Gastrocnemius medialis (tissue), 4 donors: Measurements from ENCODE around the gene MTA2. TPM values are rescaled to one million over a fixed set of nuclear protein-coding genes. Genes with fewer than 3 reads are reported as not detected.

Experiments
- ATAC-seq, 2 donors: fragments of 150-250 bp; one replicate each; pipeline ENCODE4 v1.9.1; 2016
- DNase-seq, 2 donors: peaks; one replicate each; pipeline ENCODE4 v3.0.0-alpha.2; 2019
- H3K27ac ChIP-seq, 4 donors: fragments of 200-600 bp; sonication (generic); 1 replicate in 1 of 4; 2 replicates in 3 of 4; pipeline ENCODE4 v1.5.1; 2016 to 2018; ENCODE audit warnings: mild to moderate bottlenecking in 2 of 4, moderate library complexity in 1 of 4
- H3K27me3 ChIP-seq, 3 donors: fragments of 200-600 bp; sonication (generic) in 2 of 3; 1 replicate in 1 of 3; 2 replicates in 2 of 3; pipeline versions ENCODE4 v1.5.1 to v1.6.0; 2016 to 2019; ENCODE audit warnings: mild to moderate bottlenecking in 1 of 3, moderate library complexity in 1 of 3
- H3K36me3 ChIP-seq, 2 donors: fragments of 200-600 bp; sonication (generic) in 1 of 2; one replicate each; pipeline ENCODE4 v1.5.1; 2017 to 2018
- H3K4me1 ChIP-seq, 2 donors: fragments of 200-600 bp; sonication (generic) in 1 of 2; one replicate each; pipeline ENCODE4 v1.5.1; 2016 to 2017; ENCODE audit warnings: mild to moderate bottlenecking in 2 of 2
- H3K4me3 ChIP-seq, 4 donors: fragments of 200-600 bp; sonication (generic) in 3 of 4; 1 replicate in 1 of 4; 2 replicates in 3 of 4; pipeline ENCODE4 v1.5.1; 2016 to 2019; ENCODE audit warnings: mild to moderate bottlenecking in 2 of 4
- H3K9me3 ChIP-seq, 3 donors: fragments of 200-600 bp; sonication (generic) in 2 of 3; 1 replicate in 1 of 3; 2 replicates in 2 of 3; pipeline ENCODE4 v1.5.1; 2016 to 2019
- POLR2A ChIP-seq, 2 donors: fragments of 450-650 bp; IDR thresholded peaks; one replicate each; pipeline ENCODE4 v1.6.1; 2017; ENCODE audit warnings: antibody characterized with exemption in 2 of 2, mild to moderate bottlenecking in 2 of 2, moderate library complexity in 2 of 2
- in situ Hi-C, 4 donors: fragments of 200-750 bp; cut with MboI; loops; one replicate each; pipeline versions ENCODE4 v1.15.0 to v1.8.0; 2017; ENCODE audit warnings: low sequenced_read_pairs in 4 of 4
- intact Hi-C: fragments of 100-400 bp; cut with DNase I; formaldehyde crosslinking; loops from one replicate; pipeline ENCODE4 v1.15.1; 2023; ENCODE audit warnings: low total_unique reads
- total RNA-seq, 4 donors: library from RNA; depleted of rRNA; stranded (reverse); fragments of >200 nt; gene quantifications; one replicate each; pipeline versions ENCODE4 v1.1.0 to v1.2.3, GENCODE V29; 2016
- TF ChIP-seq, protein P1 (sequence below), 5 experiments: fragments of 450-650 bp in 3 of 5; fragments of 200-600 bp in 2 of 5; sonication (generic) in 2 of 5; IDR thresholded peaks in 4 of 5; conservative IDR thresholded peaks in 1 of 5; 1 replicate in 4 of 5; 2 replicates in 1 of 5; pipeline ENCODE4 v1.5.1; 2016 to 2019; ENCODE audit warnings: antibody characterized with exemption in 5 of 5, mild to moderate bottlenecking in 3 of 5, moderate library complexity in 3 of 5

The MTA2 gene
- total RNA-seq, 4 donors from 2014 or later, result 28.0 to 47.1 (median 31.7) TPM

- H3K36me3 ChIP-seq, result peaks cover 0 to 8% of the 10 kb centered on the region in 2 donors
- no peak for DNase-seq
- in situ Hi-C loops, result loop anchor here in 1 of 4 donors (25.0 kb wide), 1 partner anchor 106 kb away; the partner anchor contains the start of genes BSCL2 and GNG3
- H3K27ac ChIP-seq, result no peak overlapping the region
- TF ChIP-seq, protein P1, sequence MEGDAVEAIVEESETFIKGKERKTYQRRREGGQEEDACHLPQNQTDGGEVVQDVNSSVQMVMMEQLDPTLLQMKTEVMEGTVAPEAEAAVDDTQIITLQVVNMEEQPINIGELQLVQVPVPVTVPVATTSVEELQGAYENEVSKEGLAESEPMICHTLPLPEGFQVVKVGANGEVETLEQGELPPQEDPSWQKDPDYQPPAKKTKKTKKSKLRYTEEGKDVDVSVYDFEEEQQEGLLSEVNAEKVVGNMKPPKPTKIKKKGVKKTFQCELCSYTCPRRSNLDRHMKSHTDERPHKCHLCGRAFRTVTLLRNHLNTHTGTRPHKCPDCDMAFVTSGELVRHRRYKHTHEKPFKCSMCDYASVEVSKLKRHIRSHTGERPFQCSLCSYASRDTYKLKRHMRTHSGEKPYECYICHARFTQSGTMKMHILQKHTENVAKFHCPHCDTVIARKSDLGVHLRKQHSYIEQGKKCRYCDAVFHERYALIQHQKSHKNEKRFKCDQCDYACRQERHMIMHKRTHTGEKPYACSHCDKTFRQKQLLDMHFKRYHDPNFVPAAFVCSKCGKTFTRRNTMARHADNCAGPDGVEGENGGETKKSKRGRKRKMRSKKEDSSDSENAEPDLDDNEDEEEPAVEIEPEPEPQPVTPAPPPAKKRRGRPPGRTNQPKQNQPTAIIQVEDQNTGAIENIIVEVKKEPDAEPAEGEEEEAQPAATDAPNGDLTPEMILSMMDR (IDR thresholded peaks at IDR 0.05 in 4 of 5, conservative IDR thresholded peaks at IDR 0.05 in 1 of 5), result no peak
- no peak for TF ChIP-seq POLR2A (IDR thresholded peaks at IDR 0.05)
- intact Hi-C loops, result no loop called here
- H3K4me1 ChIP-seq, result peaks cover 6 to 7% of the 10 kb centered on the region in 2 donors
- no peak overlapping the region for H3K4me3 ChIP-seq
- ATAC-seq, result no peak
- H3K9me3 ChIP-seq, result no peaks in the 10 kb centered on the region
- H3K27me3 ChIP-seq, result no peaks in the 10 kb centered on the region
These were observed 4.2 kb upstream of the MTA2 start for GRCh38 chr11:62605902-62606301.

DNA sequence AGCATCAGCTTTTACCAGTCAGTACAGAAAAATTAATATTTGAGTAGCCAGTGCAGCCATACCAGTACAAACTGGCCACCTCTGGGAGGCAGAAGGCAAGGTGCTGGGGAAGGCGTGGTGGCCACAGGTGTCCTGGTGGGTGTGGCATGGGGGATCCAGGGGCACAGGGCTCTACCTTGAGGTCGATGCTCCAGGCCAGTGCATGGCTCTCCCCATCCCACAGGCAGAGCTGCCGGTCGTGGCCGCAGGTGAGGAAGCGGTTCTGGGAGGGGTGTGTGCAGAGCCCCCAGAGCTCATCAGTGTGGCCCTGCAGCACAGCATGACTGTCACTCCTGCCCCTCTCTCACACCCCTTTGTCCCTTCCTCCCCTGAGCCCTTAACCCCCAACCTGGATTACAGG, 3.8 kb upstream of the MTA2 start:
- no peak overlapping the region for H3K27ac ChIP-seq
- intact Hi-C loops, result no loop called here
- H3K4me3 ChIP-seq, result no peak overlapping the region
- in situ Hi-C loops, result loop anchor here in 1 of 4 donors (25.0 kb wide), 1 partner anchor 107 kb away; the partner anchor contains the start of genes BSCL2 and GNG3
- DNase-seq (no peak), ATAC-seq (no peak)
- H3K36me3 ChIP-seq, result peaks cover 0 to 8% of the 10 kb centered on the region in 2 donors
- peaks cover 6 to 7% of the 10 kb centered on the region in 2 donors for H3K4me1 ChIP-seq
- TF ChIP-seq, protein P1 (IDR thresholded peaks at IDR 0.05 in 4 of 5, conservative IDR thresholded peaks at IDR 0.05 in 1 of 5), result no peak
- no peak for TF ChIP-seq POLR2A (IDR thresholded peaks at IDR 0.05)
- no peaks in the 10 kb centered on the region for H3K9me3 ChIP-seq
- no peaks in the 10 kb centered on the region for H3K27me3 ChIP-seq

- ATAC-seq, result no peak
- no peak for DNase-seq
- Histone ChIP-seq H3K36me3 (peaks cover 0 to 15% of the 10 kb centered on the region in 2 donors), H3K27me3 (no peaks in the 10 kb centered on the region), H3K27ac (no peak overlapping the region), H3K9me3 (no peaks in the 10 kb centered on the region), H3K4me1 (peaks cover 13 to 16% of the 10 kb centered on the region in 2 donors), H3K4me3 (no peak overlapping the region)
- intact Hi-C loops (loop anchor here (5.0 kb wide), 5 partner anchors 42 to 207 kb away; partner anchors contain the start of genes BSCL2, GNG3 and UBXN1), in situ Hi-C loops (loop anchor here in 1 of 4 donors (25.0 kb wide), 1 partner anchor 108 kb away; the partner anchor contains the start of genes BSCL2 and GNG3)
- no peak for TF ChIP-seq POLR2A (IDR thresholded peaks at IDR 0.05)
- TF ChIP-seq, protein P1 (IDR thresholded peaks at IDR 0.05 in 4 of 5, conservative IDR thresholded peaks at IDR 0.05 in 1 of 5), result no peak
These were observed 2.9 kb upstream of the MTA2 start for GRCh38 chr11:62604460-62605120.

DNA sequence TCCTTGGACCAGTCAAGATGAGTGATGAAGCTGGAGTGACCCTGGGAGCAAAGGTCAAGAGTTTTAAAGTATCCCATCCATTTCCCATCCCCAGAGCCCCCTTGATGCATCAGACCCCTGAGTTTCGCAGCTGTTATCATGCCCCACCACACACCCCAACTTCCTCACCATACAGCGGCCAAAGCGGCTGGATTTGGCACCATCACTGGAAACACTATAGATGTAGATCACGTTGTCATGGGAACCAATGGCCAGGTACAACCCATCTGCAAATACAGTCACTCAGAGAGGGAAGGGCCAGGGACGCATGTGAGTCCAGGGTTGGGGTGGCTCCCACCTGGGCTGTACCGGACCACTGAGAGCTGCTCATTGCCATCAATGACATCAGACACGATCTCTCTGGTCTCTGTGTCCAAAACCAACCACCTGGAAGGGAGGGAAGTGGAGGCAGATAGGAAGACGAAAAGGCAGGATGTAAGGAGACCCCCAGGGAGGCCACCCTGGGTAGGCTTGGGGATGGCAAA, 2.2 kb upstream of the MTA2 start:
- Histone ChIP-seq H3K4me3 (no peak overlapping the region), H3K4me1 (peaks cover 17 to 23% of the 10 kb centered on the region in 2 donors), H3K9me3 (no peaks in the 10 kb centered on the region), H3K27me3 (no peaks in the 10 kb centered on the region), H3K36me3 (peaks cover 0 to 16% of the 10 kb centered on the region in 2 donors), H3K27ac (no peak overlapping the region)
- in situ Hi-C loops (loop anchor here in 1 of 4 donors (25.0 kb wide), 1 partner anchor 108 kb away; the partner anchor contains the start of genes BSCL2 and GNG3), intact Hi-C loops (loop anchor here (5.0 kb wide), 5 partner anchors 42 to 207 kb away; partner anchors contain the start of genes BSCL2, GNG3 and UBXN1)
- TF ChIP-seq, protein P1 (IDR thresholded peaks at IDR 0.05 in 4 of 5, conservative IDR thresholded peaks at IDR 0.05 in 1 of 5), result no peak
- TF ChIP-seq POLR2A (IDR thresholded peaks at IDR 0.05), result no peak
- no peak for ATAC-seq
- DNase-seq, result no peak
